ENCODE results near the gene ENO1. TPM values are rescaled to one million over a fixed set of nuclear protein-coding genes. Genes with fewer than 3 reads are reported as not detected.
A peak's percentile ranks its signal among the peaks of the same experiment; 100 is the strongest.
"Not testable (repeated sequence)": the region's sequence is repeated elsewhere in the genome, so short reads cannot be mapped to it uniquely, and the experiment has no call there.

The ENO1 gene
- total RNA-seq, 4 donors from 2014 or later, result 351 to 688 (median 453) TPM

DNA sequence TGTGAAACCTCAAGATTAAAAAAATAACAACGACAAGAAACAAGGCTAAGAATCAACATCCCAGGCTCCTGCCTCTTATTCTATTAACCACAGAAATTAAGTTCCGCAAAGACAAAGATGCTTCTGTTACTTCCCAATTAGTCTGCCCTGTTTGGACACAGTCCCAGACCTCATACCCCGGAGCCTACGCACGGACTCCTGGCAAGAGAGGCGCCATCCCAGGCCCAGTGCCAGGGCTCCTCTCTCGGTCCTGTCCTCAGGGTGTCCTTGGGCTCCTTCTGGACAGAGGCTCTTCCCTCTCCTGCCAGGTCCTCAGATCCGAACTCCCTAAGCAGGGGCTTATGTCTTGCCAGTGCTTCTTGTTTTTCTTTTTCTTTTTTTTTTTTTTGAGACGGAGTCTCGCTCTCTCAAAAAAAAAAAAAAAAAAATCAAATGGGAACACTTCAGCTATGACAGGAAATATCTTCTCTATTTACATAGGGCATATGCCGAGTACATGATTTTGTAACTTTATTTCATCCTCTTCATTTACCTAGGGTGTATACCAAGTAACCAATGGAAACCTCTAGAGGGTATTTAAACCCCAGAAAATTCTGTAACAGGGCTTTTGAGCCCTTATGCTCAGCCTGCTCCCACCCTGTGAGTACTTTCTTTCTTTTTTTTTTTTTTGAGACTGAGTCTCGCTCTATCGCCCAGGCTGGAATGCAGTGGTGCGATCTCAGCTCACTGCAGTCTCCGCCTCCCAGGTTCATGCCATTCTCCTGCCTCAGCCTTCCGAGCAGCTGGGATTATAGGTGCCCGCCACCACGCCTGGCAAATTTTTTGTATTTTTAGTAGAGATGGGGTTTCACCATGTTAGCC lies 11.7 kb upstream of the ENO1 start:
- intact Hi-C loops (cut with DNase I; ENCODE audit: low total_unique reads), result no loop called here
- H3K4me3 ChIP-seq (ENCODE audit: low read depth, poor library complexity, severe bottlenecking), result no peak overlapping the region
- TF ChIP-seq, protein P1, sequence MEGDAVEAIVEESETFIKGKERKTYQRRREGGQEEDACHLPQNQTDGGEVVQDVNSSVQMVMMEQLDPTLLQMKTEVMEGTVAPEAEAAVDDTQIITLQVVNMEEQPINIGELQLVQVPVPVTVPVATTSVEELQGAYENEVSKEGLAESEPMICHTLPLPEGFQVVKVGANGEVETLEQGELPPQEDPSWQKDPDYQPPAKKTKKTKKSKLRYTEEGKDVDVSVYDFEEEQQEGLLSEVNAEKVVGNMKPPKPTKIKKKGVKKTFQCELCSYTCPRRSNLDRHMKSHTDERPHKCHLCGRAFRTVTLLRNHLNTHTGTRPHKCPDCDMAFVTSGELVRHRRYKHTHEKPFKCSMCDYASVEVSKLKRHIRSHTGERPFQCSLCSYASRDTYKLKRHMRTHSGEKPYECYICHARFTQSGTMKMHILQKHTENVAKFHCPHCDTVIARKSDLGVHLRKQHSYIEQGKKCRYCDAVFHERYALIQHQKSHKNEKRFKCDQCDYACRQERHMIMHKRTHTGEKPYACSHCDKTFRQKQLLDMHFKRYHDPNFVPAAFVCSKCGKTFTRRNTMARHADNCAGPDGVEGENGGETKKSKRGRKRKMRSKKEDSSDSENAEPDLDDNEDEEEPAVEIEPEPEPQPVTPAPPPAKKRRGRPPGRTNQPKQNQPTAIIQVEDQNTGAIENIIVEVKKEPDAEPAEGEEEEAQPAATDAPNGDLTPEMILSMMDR (IDR thresholded peaks at IDR 0.05), result no peak
- TF ChIP-seq POLR2A (IDR thresholded peaks at IDR 0.05), result no peak
- DNase-seq (ENCODE audit: low spot score in 2 of 2), result peak; percentile 77 to 94
- WGBS, 2 donors, result 21 to 29% methylated on average over 18 of the region's 18 CpGs

- intact Hi-C loops (cut with DNase I; ENCODE audit: low total_unique reads), result no loop called here
- TF ChIP-seq, protein P1 (IDR thresholded peaks at IDR 0.05), result no peak
- TF ChIP-seq POLR2A (IDR thresholded peaks at IDR 0.05), result no peak
- no peak overlapping the region for H3K4me3 ChIP-seq (ENCODE audit: low read depth, poor library complexity, severe bottlenecking)
- no peak for DNase-seq (ENCODE audit: low spot score in 2 of 2)
- 54 to 59% methylated on average over 11 of the region's 11 CpGs for WGBS, 2 donors
Observed at GRCh38 chr1:8889103-8889846, 10.8 kb upstream of the ENO1 start.

DNA sequence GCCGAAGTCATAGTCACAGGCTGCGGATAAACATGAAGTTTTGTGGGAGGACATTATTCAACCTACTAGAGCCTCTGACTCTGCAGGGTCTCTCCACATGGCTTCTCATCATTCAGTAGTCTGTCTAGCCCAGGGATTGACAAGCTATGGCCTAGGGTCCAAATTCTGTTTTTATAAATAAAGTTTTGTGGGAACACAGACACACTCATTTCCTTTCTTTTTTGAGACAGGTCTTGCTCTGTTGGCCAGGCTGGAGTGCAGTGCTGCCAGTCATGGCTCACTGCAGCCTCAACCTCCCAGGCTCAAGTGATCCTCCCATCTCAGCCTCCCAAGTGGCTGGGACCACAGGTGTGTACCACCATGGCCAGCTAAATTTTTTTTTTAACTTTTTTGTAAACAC lies 8.1 kb upstream of the ENO1 start:
- DNase-seq (ENCODE audit: low spot score in 2 of 2), result no peak
- TF ChIP-seq, protein P1 (IDR thresholded peaks at IDR 0.05), result no peak
- TF ChIP-seq POLR2A (IDR thresholded peaks at IDR 0.05), result no peak
- WGBS, 2 donors, result 94 to 100% methylated on average over 2 of the region's 2 CpGs
- intact Hi-C loops (cut with DNase I; ENCODE audit: low total_unique reads), result no loop called here
- no peak overlapping the region for H3K4me3 ChIP-seq (ENCODE audit: low read depth, poor library complexity, severe bottlenecking)

DNA sequence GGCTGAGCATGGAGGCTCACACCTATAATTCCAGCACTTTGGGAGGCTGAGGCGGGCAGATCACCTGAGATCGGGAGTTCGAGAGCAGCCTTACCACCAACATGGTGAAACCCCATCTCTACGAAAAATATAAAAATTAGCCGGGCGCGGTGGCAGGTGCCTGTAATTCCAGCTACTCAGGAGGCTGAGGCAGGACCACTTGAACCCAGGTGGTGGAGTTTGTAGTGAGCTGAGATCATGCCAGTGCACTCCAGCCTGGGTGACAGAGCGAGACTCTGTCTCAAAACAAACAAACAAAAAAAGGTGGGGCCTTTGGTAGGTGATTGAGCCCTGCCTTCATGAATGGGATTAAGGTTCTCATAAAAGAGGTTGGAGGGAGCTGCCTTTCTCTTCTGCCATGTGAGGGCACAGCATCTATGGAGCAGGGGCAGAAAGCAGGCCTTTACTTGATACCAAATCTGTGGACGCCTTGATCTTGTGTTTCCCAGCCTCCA lies 7.6 kb upstream of the ENO1 start:
- DNase-seq (ENCODE audit: low spot score in 2 of 2); H3K4me3 ChIP-seq (ENCODE audit: low read depth, poor library complexity, severe bottlenecking); intact Hi-C loops (cut with DNase I; ENCODE audit: low total_unique reads): not testable (repeated sequence)
- WGBS, 2 donors, result 88 to 92% methylated on average over 9 of the region's 9 CpGs

- WGBS, 2 donors, result 80 to 86% methylated on average over 13 of the region's 13 CpGs
- H3K4me3 ChIP-seq (ENCODE audit: low read depth, poor library complexity, severe bottlenecking); DNase-seq (ENCODE audit: low spot score in 2 of 2); intact Hi-C loops (cut with DNase I; ENCODE audit: low total_unique reads): not testable (repeated sequence)
Observed at GRCh38 chr1:8884105-8884504, 5.6 kb upstream of the ENO1 start.

GRCh38 chr1:8883491-8883890 lies 5.0 kb upstream of the ENO1 start:
- no peak for DNase-seq (ENCODE audit: low spot score in 2 of 2)
- H3K4me3 ChIP-seq (ENCODE audit: low read depth, poor library complexity, severe bottlenecking), result no peak overlapping the region
- 62 to 67% methylated on average over 3 of the region's 3 CpGs for WGBS, 2 donors
- no peak for TF ChIP-seq POLR2A (IDR thresholded peaks at IDR 0.05)
- TF ChIP-seq, protein P1 (IDR thresholded peaks at IDR 0.05), result no peak
- intact Hi-C loops (cut with DNase I; ENCODE audit: low total_unique reads), result no loop called here
